HG03378 (cell line): ENCODE results near the gene DHODH.

Experiments
- ATAC-seq: cut with Tn5 transposase; IDR thresholded peaks from one replicate; pipeline ENCODE4 v1.9.1; 2021; ENCODE audit warnings: mild to moderate bottlenecking, moderate library complexity; ENCODE audit not compliant: unreplicated experiment

The DHODH gene

DNA sequence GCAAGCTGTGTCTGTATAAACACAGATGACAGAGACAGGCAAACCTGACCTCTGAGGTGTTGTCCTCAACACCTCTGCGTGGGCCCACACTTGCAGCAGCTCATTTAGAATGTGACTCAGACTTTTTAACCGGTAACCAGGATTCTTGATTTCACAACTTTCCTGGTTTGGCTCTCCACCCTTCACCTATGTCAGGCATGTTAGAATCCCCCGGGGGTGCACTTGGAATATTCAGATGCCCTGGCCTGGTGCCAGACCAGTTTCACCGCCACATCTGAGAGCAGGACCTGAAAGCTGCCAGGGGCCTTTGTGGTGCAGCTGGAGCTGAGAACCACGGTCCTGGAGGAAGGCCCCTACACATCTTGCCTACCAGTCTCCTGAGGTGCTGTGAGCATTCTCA is 4.8 kb downstream of the DHODH start:
- no peak for ATAC-seq

DNA sequence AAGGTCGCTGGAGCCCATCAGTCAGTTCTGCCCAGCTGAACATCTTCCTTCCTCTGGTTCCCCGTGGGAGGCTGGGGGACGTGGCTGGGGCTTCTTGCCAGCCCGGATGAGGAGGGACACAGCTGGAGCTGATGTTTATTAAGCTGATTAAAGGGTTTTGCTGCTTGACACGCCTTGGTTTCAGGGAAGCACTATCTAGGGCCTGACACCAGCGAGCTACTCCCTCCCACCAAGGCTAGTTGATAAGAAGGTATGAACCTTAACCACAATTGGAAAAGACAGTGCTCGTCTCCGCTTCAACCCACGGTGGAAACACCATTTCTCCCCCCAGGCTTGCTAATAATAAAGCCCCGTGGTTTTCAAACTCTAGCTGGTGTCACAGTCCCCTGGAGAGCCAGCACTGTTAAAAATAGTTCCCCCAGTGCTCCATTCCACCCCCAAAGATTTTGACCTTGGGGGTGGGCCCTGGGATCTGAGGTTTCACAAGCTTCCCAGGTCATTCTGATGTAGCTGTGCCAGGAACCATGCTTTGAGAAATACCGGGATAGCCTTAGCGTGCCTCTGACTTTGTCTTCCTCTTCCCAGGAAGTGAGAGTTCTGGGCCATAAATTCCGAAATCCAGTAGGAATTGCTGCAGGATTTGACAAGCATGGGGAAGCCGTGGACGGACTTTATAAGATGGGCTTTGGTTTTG is 5.5 kb downstream of the DHODH start:
- no peak for ATAC-seq

DNA sequence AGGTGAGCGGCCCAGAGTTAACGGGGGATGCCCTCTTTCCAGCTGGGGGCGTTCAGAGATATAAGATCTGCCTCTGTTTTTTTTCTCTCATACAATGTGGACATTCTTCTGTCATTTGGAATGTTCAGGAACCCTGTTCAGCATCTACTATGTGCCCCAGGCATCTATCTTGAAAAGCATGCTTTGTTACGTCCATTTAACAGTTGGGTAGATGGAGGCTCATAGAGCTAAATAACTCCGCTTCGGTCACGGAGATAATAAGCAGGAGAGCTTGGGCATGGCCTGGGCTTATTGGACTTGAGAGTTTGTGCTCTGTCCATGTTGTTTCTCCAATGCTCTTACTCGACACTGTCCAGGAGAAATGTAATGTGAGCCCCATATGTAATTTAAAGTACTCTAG is 6.1 kb downstream of the DHODH start:
- no peak for ATAC-seq

DNA sequence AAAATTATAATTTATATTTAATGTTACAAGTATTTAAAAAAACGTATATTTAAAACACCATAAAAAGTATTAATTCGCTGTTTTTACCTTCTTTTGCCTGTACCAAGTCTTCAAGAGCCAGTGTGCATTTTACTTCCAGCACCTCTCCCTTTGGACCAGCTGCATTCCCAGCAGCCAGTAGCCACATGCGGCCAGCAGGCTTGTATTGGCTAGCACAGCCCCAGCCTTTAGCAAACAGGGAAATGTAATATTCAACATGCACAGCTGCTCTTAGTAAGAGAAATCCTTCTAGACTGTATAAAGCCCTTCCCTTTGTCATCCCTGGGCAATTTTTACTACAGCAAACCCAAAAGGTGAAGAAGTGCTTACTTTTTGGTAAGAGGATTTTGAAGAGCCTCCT is 6.6 kb downstream of the DHODH start:
- no peak for ATAC-seq

DNA sequence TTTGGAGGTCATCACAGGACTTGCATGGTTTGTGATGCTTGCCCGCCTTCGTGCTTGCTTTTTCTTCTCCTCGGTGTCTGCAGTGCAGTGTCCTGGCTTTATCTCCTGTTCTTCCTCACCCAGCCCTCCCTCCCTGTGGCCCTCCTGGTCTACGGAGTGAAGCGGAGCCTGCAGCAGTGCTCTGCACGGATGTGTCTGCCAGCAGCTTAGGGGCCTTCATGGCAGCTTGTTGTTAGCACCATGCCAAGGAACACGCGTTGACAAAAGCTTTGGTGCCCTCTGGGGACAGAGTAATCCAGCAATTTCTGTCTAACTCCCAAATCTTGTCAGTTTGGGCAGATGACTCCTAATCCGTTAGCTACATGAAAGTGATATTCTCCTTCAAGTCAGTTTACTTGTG is 9.9 kb downstream of the DHODH start:
- no peak for ATAC-seq

DNA sequence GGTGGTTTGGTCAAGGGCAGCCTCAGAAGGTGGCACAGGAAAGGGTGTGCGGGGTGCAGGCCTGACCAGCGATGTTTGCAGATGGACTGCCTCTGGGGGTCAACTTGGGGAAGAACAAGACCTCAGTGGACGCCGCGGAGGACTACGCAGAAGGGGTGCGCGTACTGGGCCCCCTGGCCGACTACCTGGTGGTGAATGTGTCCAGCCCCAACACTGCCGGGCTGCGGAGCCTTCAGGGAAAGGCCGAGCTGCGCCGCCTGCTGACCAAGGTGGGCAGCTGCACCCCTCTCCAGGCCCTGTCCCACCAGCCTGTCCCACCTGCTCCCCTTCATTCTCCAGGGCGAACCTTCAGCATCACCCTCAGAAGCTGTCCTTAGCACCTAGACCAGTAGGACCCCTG is 12.5 kb downstream of the DHODH start:
- no peak for ATAC-seq

DNA sequence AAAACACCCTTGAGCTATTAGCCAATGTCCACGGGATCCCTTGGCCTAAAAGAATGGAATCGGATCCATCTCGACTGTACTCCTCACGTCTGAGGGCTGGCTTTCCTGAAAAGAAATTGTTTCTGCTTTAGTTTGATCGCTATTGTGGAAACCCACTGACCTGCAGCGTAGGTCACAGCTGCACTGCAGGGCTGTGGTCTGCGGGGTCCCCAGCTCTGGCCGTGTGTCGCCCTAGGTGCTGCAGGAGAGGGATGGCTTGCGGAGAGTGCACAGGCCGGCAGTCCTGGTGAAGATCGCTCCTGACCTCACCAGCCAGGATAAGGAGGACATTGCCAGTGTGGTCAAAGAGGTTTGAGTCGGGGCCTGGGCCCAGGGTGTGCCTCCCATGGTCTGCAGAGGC is 13.6 kb downstream of the DHODH start:
- no peak for ATAC-seq

DNA sequence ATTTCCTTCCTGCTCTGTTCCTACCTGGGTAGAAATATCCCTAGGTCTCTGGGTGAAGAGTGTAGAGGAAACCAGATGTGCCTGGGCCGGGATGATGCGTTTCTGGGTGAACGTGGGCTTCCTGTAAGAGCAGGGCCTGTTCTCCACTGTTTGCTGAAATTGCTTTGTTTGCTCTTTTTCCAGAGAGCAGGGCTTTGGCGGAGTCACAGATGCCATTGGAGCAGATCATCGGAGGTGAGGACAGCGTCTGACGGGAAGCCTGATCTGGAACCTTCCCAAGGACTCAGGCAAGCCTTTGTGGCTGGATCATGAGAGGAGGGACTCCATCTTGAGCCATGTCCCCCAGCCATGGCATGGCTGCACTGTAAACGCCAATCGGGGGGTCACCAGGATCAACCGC is 15.4 kb downstream of the DHODH start:
- ATAC-seq, result no peak

DNA sequence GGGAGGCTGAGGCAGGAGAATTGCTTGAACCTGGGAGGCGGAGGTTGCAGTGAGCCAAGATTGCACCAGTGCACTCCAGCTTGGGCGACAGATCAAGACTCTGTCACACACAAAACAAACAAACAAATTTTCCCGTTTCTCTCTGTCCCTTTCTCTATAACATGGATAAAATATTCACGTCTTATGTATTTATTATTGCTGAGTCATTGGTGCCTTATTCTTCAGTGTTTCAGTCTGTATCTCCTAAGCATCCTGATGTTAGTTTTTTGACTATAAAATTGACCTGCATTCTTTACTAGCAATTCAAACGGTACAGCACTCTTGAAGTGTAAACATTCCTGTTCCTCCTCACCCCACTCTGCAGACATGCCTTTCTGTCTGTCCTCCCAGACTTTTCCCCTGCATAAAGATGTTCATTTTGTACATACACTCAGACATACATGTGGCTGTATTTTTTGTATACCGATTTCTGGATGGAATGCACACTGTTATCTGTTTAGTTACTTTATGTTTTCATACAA is 16.4 kb downstream of the DHODH start:
- no peak for ATAC-seq

DNA sequence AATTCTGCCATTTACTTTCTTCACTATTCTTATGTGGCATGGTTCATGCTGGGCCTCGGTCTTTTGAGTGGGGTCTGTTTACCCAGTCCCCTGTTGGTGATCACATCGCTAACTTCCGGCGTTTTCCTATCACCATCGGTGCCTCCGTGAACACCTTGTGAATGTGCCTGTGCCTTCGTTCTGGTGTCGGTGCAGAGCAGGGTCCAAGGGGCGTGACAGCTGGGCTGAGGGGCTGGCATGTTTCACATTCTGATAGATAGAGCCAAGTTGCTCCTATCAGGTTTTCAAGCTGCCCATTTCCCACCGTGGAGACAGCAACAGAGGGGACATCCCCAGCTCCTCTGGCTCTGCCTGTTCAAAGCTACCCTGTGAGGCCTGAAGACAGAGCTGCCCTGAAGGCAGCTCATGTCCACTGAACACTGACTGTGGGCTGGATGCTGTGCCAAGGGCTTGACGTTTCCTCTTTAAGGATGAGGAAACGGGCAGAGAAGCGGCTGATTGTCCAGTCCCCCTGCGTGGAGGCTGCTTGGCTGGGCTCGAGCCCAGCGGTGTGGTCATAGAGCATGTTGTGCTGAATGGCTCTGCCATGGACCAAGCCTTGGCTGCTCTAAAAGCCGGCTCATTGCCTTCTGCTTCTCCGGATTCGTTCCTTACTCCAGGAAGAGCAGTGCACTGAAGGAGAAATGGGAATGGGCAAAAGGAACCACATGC is 17.0 kb downstream of the DHODH start:
- ATAC-seq, result no peak

DNA sequence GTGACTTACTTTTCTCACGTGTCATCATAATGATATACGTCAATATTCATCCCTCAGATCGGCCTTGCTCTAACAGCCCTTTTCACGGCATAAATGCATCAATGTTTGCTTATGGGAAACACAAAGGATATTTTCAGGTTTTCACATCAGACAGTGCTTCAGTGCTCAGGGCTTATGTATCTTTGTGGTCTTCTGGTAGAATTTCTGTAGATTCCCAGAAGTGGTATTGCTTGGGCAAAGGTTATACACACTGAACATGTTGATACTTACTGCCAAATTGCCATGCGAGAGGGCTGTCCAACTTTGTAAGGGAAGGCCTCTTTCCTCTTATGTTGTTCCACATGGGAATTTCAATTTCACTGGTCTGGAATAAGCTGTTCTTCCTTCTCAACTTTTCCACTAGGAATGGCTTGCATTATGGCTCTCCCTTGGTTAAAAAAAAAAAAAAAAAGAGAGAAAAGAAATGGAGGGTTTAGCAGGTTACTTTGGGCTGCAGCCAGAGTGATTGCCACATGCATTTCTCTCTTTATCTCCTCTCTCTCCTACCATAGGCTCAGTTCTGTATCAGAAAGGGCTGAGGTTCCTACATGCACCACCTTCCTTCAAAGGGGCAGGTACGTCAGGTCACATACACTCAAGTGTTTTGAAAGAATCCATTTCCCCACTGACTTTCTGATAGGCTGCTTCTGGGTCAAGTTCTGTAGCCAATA is 19.3 kb downstream of the DHODH start:
- ATAC-seq, result no peak

DNA sequence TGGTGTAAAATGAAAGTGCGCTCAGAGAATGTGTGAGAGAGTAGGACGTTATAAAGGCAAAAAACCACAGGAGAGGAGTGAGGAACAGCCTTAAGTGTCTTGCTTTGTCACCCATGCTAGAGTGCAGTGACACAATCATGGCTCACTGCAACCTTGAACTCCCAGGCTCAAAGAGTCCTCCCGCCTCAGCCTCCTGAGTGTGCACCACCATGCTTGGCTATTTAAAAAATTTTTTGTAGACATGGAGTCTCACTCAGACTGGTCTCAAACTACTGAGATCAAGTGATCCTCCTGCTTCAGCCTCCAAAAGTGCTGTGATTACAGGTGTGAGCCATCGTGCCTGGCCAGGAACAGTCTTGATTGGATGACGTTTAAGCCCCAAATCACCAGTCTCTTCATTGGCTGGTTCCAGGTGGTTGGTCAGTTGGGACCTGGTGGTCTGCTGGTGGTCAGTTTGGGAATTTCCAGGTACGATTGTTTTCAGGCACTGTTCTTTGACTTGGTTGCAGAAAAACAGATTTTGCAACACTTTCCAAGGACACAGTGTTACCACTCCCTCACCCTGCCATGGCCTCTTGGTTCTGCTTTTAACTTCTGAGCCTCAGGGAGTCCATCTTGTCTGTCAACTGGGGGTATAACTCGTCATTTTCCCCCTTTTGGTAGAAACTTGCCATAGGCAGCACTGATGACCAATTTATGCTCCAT is 21.2 kb downstream of the DHODH start:
- no peak for ATAC-seq

DNA sequence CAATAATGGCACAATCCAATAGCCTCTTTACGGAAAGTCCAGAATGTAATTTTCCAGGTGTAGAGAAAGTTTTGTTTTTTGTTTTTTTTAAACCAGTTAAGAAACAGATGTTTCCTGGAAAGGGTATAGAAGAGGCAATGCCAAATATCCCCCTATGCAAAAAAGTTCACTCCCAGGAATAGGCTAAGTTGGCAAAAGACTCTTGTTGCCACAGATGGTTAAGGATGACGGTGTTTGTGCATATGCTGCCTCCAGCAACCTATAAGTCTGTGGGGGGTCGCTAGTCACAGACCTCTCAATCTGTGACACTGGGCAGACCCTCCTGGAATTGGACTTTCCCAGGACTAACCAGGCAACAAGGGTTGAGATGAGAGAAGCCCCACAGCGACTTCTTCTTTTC is 24.9 kb downstream of the DHODH start:
- no peak for ATAC-seq

DNA sequence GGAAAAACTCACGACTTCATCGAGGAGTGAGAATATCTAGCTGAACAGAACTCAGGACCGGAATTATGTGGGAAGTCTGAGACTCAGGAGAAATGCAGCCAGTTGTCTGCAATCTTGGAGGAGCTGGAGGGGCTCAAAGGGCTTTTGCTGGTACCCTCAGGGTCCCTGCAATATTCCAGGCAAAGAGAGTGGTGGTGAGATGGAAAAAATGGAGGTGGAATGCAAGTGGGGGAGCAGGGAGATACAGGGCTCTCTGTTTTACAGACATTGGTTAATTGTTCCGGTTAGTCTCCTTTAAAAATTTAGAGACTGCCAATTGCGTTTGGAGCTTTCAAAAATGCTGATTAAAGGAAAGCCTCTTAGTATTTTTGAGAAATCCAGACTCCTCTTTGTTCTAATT is 27.6 kb downstream of the DHODH start:
- no peak for ATAC-seq

DNA sequence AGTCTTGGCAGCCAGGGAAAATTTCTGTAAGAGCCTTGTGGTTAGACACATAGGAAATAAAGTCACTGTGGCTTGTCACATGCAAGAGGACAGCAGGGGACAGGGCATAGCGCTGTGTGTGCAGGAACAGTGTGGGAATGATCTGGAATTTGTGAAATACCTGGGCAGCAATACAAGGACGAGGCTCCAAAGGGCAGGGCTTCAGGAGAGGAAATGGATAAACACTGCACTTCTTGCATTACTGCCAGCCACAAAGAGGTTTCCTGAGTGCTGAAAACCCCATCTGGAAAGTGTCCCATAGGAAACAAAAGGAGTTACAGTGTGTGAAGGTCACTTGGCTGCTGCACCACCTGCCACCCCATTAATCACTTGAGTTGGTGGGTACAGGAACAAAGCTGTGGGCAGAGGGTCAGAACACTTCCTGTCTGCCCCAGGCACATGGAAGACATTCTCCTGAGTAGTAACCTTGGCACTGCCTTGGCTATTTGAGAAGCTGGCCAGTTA is 33.7 kb downstream of the DHODH start:
- no peak for ATAC-seq

DNA sequence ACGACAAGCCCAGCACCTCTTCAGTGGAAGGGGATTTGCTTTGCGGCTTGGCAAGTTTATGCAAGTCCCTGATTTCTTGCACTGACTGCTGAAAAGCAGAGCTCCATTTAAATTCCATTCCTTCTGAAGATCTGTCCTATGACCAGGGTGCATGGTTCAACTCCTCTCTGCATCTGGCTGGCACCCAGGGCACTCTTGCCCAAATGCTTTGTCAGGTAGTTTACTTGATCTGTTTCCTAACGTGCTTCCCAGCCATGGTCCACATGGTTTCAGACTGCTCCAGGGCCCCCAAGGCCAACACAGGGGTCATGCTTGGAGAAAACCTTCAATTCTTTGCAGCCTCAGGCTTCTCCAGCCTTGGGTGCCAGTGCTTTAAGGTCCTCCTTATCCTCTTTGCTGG is 34.5 kb downstream of the DHODH start:
- no peak for ATAC-seq

DNA sequence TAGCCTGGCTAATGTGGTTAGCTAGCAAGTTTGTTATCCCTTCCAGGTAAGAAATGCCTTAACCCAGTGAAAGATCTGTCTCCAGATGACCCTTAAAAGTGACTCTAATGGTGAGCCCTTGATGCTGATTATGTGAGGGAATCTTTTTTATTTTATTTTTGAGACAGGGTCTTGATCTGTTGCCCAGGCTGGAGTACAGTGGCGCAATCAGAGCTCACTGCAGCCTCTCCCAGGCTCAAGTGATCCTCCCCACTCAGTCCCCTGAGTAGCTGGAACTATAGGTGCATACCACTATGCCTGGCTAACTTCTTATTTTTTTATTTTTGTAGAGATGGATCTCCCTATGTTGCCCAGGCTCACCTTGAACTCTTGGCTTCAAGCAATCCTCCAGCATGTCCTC is 35.0 kb downstream of the DHODH start:
- no peak for ATAC-seq

DNA sequence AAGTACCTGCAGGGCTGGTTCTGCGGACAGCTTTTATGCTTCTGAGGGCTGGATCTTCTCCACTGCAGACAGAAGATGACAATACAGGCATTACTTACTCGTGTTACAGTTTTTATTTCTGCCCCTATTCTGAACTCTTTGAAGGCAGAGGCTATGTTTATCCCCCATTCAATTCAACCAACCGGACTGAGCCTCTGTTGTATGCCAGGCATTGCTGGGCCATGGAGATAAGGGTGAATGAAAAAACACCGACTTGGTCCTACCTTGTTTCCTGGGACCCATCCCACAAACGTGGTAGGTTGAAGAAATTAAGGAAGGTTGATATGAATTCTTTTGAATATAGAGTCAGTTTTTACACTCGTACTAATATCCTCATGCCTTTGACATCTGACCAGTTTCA is 35.8 kb downstream of the DHODH start:
- ATAC-seq, result no peak

DNA sequence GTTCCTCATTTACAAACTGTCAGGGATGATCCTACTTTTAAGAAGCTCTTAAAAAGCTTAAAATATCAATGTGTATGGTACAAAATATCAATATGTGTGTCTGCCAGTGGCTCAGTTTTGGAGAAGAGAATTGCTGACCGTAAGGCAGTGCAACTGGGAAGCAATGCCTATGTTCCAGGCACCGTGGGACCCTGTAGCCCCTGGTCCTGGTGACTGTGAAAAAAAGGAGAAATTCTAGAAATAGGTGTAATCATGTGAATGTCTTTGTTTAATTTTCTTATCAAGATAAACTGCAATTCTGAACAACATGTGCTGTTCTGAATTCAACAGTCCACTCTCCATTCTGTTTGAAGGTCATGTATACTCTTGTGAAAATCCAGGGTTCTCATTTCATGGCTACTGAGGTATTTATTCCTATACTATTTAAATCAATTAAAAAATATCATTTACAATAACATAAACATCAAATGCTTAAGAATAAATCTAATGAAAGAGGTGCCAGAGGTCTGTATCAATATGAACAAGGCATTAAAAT is 36.3 kb downstream of the DHODH start:
- no peak for ATAC-seq

DNA sequence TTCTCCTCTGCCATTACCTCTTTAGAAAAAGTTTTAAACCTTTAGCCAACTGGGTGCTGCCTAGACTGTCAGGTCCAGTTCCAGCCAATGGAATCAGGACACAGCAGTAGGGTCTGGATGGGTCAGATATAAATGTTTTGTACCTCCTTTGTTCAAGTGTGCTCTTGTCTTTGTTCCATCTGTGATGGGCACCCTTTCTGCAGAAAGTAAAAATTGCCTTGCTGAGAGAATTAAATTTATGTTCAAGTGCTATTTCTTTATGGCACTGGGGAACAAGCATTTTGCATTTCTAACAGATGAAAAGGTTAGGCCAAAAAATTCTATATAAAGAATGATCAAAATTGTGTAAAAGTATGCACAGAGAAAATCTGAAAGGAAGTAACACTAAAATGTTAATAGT is 40.6 kb downstream of the DHODH start:
- no peak for ATAC-seq
